ENCODE results near the gene CNTLN.

DNA sequence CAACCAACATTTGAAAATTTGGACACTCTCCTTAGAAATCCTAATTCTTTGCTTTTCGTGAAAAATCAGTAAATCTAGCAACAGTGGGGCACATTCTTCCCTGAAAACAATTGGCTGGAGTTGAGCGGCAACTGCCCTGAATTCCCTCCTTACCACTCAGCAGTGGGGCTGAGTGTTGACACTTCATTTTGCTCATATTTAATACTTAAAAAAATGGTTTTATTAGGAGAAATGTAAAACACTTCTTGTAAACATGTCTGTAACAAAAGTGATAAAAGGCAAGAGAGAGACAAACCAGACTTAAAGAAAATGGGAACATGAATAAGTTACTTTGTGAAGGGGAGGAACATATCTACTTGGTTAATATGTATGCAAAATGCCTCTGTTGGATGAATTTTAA is 193.5 kb downstream of the CNTLN start:
- TF ChIP-seq, protein P1, sequence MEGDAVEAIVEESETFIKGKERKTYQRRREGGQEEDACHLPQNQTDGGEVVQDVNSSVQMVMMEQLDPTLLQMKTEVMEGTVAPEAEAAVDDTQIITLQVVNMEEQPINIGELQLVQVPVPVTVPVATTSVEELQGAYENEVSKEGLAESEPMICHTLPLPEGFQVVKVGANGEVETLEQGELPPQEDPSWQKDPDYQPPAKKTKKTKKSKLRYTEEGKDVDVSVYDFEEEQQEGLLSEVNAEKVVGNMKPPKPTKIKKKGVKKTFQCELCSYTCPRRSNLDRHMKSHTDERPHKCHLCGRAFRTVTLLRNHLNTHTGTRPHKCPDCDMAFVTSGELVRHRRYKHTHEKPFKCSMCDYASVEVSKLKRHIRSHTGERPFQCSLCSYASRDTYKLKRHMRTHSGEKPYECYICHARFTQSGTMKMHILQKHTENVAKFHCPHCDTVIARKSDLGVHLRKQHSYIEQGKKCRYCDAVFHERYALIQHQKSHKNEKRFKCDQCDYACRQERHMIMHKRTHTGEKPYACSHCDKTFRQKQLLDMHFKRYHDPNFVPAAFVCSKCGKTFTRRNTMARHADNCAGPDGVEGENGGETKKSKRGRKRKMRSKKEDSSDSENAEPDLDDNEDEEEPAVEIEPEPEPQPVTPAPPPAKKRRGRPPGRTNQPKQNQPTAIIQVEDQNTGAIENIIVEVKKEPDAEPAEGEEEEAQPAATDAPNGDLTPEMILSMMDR (IDR thresholded peaks at IDR 0.05; ENCODE audit: poor library complexity) = no peak
- TF ChIP-seq EZH2phosphoT487 (IDR thresholded peaks at IDR 0.05; ENCODE audit: low read depth, severe bottlenecking, unreplicated experiment) (no peak), EZH2 (IDR thresholded peaks at IDR 0.05; ENCODE audit: borderline replicate concordance) (no peak)

Data from hepatocyte (in vitro differentiated cells).